Measurements from ENCODE around the gene FKRP. TPM values are rescaled to one million over a fixed set of nuclear protein-coding genes. Genes with fewer than 3 reads are reported as not detected.

FKRP gene
- total and polyA plus RNA-seq, 2 of the 13 experiments (the other 11 are each of a cell fraction or from before 2014, with no cell fraction given), result 7.3 to 9.8 TPM

DNA sequence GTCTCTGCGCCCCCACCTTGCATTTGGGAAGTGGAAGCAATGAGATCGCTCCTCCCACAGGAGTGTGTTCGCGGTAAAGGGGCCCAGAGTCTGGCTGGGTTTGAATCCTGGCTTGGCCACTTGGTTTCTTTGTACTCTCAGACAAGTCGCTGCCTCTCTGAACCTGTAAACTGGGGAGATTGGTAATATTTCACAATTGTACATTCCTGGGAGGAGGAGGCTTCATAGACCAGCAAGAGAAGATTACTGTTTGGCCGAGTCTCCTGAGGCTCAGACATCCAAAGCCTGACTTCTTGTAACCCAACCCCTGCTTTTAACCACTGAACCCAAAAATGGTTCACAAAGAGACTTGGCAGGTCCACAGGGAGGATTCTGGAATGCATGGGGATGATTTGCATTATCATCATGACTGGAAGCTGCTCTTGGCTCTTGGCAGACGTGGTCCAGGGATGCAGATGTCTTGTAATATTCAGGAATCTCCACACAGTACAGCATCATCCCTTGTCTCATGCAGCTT is 14.0 kb downstream of the FKRP start:
- intact Hi-C loops (cut with micrococcal nuclease; ENCODE audit: unreplicated experiment) (loop anchor here (5.0 kb wide), 1 partner anchor 82 kb away; no protein-coding TSS in a partner anchor), in situ Hi-C loops (cut with HindIII; ENCODE audit: extremely low pct_ligation_motif_present, low pct_unique_long_range_greater_than_20kb) (no loop called here)
- Histone ChIP-seq H3K27ac (ENCODE audit: extremely low read length, insufficient read depth, low read length) (peak overlapping the region; percentile 30), H3K4me2 (ENCODE audit: low read depth, low read length) (peak overlapping the region; percentile 51), H3K4me1 (ENCODE audit: insufficient read depth, low read length) (peaks cover 48% of the 10 kb centered on the region), H3K27me3 (ENCODE audit: control insufficient read depth in 1 of 2, insufficient read depth in 2 of 2, low read length in 2 of 2) (no peaks in the 10 kb centered on the region), H2AFZ (ENCODE audit: low read length) (no peak overlapping the region), H3K79me2 (ENCODE audit: insufficient read depth, low read length) (no peaks in the 10 kb centered on the region), H3K36me3 (replicated peaks in 1 of 2; ENCODE audit: control insufficient read depth in 1 of 2, insufficient read depth in 2 of 2, low read length in 2 of 2) (0 out of 5 replicates have a peak, but pooled peaks cover 0 to 4% of the 10 kb centered on the region in 2 experiments), H3K9ac (ENCODE audit: insufficient read depth, low read depth, low read length) (no peak overlapping the region), H4K20me1 (ENCODE audit: insufficient read depth, low read length) (no peaks in the 10 kb centered on the region), H3K9me3 (ENCODE audit: low read length) (no peaks in the 10 kb centered on the region), H3K4me3 (replicated peaks in 1 of 3; ENCODE audit: insufficient read depth in 1 of 3, low read depth in 2 of 3, low read length in 3 of 3) (no peak overlapping the region; a peak in 1 of 6 replicates)
- ChIA-PET POLR2A (no interaction called here), CTCF (ENCODE audit: low intra/inter-chr PET ratio, low total read pairs) (interaction anchor here (1.6 kb wide), 1 partner anchor 81 kb away, joined by 4 read pairs; no protein-coding TSS in a partner anchor)
- ATAC-seq (peak; percentile 14; the same call in 1 of the 3 replicates), DNase-seq (ENCODE audit: low spot score) (no peak), FAIRE-seq (peak; percentile 26)
- WGBS (ENCODE audit: low lambda C conversion rate), result 14% methylated on average over 7 of the region's 7 CpGs
- BruUV-seq (replicated peaks), result no TSS peak
- TF ChIP-seq, protein P1, sequence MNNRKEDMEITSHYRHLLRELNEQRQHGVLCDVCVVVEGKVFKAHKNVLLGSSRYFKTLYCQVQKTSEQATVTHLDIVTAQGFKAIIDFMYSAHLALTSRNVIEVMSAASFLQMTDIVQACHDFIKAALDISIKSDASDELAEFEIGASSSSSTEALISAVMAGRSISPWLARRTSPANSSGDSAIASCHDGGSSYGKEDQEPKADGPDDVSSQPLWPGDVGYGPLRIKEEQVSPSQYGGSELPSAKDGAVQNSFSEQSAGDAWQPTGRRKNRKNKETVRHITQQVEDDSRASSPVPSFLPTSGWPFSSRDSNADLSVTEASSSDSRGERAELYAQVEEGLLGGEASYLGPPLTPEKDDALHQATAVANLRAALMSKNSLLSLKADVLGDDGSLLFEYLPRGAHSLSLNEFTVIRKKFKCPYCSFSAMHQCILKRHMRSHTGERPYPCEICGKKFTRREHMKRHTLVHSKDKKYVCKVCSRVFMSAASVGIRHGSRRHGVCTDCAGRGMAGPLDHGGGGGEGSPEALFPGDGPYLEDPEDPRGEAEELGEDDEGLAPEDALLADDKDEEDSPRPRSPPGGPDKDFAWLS (CRISPR knock-in tag; IDR thresholded peaks at IDR 0.05; ENCODE audit: borderline replicate concordance), result no peak
- no peak for TF ChIP-seq JDP2 (CRISPR knock-in tag; IDR thresholded peaks at IDR 0.05; ENCODE audit: borderline replicate concordance)
- no peak for TF ChIP-seq YY1 (IDR thresholded peaks at IDR 0.05; ENCODE audit: insufficient read depth, insufficient replicate concordance, low read depth, low read length)
- TF ChIP-seq ZFY (CRISPR knock-in tag; IDR thresholded peaks at IDR 0.05), result no peak
- TF ChIP-seq TP53 (CRISPR knock-in tag; conservative IDR thresholded peaks at IDR 0.05), result no peak
- TF ChIP-seq KDM1A (CRISPR knock-in tag; IDR thresholded peaks at IDR 0.05), result peak; percentile 46; the same call in 1 of the 2 replicates
- no peak for TF ChIP-seq SIN3A (IDR thresholded peaks at IDR 0.05; ENCODE audit: borderline replicate concordance, low read depth, low read length)
- 0 out of 2 replicates have a peak, but pooled peaks have one; percentile 35 for TF ChIP-seq CCDC6 (CRISPR knock-in tag; IDR thresholded peaks at IDR 0.05)
- peak; percentile 5 for TF ChIP-seq TEAD3 (CRISPR knock-in tag; optimal IDR thresholded peaks at IDR 0.05; ENCODE audit: borderline replicate concordance)
- TF ChIP-seq, protein P2, sequence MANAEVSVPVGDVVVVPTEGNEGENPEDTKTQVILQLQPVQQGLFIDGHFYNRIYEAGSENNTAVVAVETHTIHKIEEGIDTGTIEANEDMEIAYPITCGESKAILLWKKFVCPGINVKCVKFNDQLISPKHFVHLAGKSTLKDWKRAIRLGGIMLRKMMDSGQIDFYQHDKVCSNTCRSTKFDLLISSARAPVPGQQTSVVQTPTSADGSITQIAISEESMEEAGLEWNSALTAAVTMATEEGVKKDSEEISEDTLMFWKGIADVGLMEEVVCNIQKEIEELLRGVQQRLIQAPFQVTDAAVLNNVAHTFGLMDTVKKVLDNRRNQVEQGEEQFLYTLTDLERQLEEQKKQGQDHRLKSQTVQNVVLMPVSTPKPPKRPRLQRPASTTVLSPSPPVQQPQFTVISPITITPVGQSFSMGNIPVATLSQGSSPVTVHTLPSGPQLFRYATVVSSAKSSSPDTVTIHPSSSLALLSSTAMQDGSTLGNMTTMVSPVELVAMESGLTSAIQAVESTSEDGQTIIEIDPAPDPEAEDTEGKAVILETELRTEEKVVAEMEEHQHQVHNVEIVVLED (CRISPR knock-in tag; IDR thresholded peaks at IDR 0.05; ENCODE audit: borderline replicate concordance), result no peak
- peak; percentile 50; the same call in 1 of the 2 replicates for TF ChIP-seq ZNF263 (CRISPR knock-in tag; IDR thresholded peaks at IDR 0.05)
- TF ChIP-seq, protein P3, sequence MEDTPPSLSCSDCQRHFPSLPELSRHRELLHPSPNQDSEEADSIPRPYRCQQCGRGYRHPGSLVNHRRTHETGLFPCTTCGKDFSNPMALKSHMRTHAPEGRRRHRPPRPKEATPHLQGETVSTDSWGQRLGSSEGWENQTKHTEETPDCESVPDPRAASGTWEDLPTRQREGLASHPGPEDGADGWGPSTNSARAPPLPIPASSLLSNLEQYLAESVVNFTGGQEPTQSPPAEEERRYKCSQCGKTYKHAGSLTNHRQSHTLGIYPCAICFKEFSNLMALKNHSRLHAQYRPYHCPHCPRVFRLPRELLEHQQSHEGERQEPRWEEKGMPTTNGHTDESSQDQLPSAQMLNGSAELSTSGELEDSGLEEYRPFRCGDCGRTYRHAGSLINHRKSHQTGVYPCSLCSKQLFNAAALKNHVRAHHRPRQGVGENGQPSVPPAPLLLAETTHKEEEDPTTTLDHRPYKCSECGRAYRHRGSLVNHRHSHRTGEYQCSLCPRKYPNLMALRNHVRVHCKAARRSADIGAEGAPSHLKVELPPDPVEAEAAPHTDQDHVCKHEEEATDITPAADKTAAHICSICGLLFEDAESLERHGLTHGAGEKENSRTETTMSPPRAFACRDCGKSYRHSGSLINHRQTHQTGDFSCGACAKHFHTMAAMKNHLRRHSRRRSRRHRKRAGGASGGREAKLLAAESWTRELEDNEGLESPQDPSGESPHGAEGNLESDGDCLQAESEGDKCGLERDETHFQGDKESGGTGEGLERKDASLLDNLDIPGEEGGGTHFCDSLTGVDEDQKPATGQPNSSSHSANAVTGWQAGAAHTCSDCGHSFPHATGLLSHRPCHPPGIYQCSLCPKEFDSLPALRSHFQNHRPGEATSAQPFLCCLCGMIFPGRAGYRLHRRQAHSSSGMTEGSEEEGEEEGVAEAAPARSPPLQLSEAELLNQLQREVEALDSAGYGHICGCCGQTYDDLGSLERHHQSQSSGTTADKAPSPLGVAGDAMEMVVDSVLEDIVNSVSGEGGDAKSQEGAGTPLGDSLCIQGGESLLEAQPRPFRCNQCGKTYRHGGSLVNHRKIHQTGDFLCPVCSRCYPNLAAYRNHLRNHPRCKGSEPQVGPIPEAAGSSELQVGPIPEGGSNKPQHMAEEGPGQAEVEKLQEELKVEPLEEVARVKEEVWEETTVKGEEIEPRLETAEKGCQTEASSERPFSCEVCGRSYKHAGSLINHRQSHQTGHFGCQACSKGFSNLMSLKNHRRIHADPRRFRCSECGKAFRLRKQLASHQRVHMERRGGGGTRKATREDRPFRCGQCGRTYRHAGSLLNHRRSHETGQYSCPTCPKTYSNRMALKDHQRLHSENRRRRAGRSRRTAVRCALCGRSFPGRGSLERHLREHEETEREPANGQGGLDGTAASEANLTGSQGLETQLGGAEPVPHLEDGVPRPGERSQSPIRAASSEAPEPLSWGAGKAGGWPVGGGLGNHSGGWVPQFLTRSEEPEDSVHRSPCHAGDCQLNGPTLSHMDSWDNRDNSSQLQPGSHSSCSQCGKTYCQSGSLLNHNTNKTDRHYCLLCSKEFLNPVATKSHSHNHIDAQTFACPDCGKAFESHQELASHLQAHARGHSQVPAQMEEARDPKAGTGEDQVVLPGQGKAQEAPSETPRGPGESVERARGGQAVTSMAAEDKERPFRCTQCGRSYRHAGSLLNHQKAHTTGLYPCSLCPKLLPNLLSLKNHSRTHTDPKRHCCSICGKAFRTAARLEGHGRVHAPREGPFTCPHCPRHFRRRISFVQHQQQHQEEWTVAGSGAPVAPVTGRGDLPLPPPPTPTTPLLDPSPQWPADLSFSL (CRISPR knock-in tag; IDR thresholded peaks at IDR 0.05), result no peak
- peak; percentile 62; the same call in 1 of the 2 replicates for TF ChIP-seq CEBPB (IDR thresholded peaks at IDR 0.05; ENCODE audit: borderline replicate concordance, low read depth, low read length)
- no peak for TF ChIP-seq NFE2L1 (CRISPR knock-in tag; IDR thresholded peaks at IDR 0.05; ENCODE audit: borderline replicate concordance)
